HK-2 (cell line): ENCODE data around the gene GAPVD1.

Experiments
- DNase-seq: peaks from one replicate; pipeline ENCODE4 v3.0.0-alpha.2; 2018; ENCODE audit not compliant: unreplicated experiment

The GAPVD1 gene

DNA sequence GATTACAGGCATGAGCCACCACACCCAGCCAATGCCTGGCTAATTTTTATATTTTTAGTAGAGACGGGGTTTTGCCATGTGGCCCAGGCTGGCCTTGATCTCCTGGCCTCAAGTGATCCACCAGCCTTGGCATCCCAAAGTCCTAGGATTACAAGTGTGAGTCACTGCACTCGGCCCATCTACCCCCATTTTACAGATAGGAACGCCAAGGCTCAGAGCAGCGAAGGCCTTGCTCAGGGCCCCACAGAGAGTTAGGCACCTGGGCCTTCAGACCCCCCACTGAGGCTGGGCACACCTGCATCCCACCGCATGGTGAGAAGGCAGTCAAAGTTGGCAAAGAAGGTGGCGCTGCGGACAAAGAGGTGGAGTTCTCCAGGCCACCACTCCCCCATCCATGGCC is 143.1 kb downstream of the GAPVD1 start:
- DNase-seq: no peak

DNA sequence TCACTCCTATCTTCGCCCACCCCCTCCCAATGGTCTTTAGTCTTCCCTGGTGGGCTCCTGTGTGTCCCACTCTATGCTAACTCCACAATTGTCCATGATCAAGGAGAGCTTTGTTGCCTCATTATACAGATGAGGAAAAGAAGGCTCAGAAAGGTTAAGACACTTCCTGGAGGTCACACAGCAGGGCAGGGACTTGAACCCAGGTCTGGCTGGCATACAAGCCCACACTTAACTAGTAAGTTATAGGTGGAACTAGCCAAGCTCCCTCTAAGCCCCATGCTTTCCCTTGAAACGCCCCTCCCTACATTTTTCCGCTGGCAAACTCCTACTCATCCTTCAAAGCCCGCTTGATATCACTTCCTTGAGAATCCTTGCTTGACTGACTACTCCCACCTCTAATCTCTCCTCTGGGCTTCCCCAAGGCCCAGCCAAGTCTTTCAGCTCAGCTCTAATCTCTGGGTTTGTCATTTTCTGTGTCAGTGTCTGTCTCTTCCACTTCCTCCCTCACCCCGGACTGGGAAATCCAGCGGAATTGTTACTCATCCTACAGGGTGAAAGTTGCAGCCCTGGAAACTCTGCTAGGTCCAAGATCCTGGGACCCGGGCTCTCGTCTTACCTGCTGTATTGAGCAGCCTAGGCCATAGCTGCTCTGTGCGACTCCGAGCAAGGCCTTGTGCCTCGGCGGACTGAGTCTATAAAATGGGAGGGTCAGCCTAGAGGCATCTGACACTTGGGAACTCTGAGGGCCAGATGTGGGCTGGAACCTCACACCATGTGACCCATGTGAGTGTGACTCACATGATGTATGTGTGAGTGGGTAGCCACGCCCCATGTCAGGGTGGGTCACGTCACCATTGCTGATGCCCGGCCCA is 144.5 kb downstream of the GAPVD1 start:
- peak; percentile 32 for DNase-seq

DNA sequence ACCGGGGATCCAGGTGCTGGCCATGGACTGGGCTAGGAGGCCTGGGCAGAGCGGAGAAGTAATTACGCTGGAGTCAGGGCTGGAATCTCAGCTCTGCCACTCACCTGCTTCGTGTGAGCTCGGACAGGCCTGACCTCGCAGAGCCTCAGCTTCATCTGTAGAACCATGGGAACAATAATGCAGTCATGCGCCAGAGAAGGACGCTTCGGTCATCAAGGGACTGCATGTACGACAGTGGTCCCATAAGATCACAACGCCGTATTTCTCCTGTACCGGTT is 145.1 kb downstream of the GAPVD1 start:
- DNase-seq: no peak

DNA sequence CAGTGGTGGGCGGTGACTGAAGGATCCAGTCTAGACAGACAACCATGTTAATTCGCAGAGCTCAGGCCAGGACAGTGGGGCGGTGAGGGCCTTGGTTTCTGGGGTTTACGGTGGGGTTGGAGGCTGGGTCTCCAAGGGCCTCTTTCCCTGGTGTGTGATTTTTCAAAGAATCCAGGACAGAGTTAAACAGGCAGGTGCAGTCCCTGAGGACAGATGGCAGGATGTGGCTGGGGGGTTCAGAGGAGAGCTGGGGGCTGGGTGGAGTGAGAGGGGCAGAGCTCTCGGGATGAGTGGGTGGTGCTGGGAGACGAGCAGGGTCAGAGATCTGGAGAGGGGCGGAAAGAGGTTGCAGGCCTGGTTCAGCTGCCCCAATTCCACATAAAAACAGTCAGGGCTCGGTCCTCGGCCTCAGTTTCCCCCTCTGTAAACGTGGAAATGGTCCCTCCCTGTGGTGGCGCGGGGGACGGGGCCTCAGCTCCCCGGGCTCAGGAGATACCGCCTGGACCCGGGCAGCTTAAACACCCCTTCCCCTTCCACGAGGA is 145.9 kb downstream of the GAPVD1 start:
- no peak for DNase-seq

DNA sequence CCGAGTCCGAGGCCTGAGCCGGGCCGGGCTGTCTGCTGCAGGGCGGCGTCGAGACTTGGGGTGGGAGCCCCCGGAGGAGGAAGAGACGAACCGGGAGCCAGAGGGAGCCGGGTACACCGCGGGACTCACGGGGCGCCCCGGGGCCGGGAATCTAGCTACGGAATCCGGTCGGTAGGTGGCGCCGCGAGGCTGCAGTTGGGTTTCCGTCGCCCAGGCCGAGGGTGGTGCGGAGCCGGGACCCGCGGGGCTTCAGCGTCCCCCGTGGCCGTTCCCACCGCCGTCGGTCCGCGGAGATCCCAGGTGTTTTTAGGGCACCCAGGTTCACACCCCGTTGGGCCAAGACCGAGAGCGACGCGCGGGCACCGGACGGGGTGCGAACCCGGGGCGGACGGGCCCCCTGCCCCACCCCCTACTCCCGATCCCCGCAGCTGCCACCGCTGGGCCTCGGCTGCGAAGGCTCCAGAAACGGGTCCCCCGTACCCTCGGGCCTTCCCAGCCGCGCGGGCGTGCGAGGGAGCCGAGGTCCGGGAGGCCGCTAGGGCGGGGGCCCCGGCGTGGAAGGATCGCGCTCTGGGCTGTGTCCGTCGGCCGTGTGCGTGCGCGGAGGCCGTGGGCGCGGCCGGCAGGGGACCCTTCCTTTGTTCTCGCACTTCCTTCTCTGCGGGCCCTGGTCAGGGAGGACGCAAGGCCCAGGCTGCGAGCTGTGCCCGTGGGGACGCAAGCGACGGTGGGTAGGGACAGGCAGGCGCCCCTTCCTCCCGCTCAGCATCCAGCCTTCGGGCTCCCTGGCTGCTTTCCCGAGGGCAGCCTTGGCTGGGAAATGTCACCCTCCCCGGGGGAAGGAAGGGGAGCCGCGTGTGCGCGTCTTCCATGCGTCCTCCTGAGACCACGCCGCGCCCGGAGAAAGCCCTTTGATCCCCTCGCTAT is 146.6 kb downstream of the GAPVD1 start:
- peak; percentile 82 for DNase-seq

- no peak for DNase-seq
These were observed 147.6 kb downstream of the GAPVD1 start for GRCh38 chr9:125409217-125409636.

DNA sequence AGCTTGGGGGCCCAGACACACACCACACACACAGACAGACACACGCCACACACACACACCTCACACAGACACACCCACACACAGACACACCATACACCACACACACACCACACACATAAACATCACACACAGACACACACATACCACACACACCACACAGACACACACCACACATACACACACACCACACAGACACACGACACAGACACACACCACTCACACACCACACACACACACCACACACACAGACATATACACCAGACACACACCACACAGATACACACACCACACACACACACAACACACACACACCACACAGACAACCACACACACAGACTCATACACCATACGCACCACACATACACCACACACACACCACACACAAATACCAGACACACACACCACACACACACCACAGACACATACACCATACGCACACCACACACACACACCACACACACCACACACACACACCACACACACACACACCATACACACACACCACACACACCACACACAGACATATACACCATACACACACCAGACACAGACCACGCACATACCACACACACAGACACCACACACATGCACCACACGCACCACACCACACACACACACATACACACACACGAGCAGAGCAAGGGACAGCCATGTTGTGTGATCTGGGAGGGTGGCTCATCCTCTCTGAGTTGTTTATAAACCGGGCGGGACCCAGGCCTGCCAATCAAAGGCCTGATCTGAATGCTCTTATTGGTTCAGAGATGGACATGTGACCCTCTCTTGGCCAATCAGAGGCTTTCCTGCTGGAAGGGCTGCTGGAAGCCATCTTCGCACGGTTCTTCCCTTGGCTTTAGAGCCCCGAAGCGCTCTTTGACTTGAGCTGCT is 148.3 kb downstream of the GAPVD1 start:
- DNase-seq: peak; percentile 28

DNA sequence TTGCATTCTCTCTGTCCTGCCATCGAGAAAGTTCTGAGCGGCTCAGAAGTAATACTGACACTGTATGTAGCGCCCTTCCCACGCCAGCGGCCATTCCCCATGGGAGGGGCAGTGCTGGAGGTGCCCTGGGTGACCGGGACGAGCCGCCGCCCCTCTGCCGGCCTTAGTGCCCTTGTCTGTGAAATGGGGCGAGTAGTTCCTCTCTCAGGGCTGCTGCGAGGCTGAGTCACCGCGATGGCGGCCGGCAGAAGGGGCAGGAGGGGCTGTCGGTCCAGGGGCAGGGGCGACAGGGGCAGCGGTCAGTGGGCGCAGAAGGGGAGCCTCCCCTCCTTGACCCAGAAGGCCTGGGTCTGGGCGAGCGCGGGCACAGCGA is 148.9 kb downstream of the GAPVD1 start:
- no peak for DNase-seq

DNA sequence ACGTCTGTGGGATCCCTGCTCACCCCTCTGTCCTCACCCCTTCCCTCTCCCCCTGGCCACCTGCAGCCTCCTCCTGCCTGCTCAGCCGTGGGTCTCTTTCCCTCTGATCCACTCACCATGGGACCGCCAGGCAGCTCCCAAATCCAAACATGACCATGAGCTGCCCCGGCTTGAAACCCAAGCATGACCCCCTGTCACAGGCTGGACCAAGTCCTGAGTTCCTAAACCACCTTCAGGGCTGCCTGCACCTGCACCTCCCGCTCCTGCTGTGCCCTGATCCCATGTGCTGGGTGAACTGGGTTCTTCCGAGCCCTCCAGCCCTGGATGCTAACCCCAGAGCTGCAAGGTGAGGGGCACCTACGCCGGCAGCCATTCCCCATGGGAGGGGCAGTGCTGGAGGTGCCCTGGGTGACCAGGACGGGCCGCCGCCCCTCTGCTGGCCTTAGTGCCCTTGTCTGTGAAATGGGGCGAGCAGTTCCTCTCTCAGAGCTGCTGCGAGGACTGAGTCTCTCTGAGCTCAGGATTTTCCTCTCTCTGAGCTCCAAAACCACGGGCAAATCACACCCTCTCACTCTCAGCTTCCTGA is 149.6 kb downstream of the GAPVD1 start:
- DNase-seq: no peak

DNA sequence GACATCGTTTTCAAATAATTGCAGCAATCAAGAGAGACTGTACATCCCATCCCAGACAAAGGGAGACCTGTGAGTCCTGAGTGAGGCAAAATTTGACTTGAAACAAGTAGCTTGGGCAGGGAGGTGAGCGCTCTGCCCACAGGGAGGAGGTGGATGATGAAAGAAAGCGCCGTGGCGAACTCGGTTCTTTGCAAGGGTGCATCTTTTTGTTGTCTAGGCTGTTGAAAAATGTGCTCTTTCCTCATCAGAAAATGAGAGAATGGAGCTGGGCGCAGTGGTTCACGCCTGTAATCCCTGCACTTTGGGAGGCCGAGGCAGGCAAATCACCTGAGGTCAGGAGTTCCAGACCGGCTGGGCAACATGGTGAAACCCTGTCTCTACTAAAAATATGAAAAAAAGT is 150.5 kb downstream of the GAPVD1 start:
- no peak for DNase-seq

DNA sequence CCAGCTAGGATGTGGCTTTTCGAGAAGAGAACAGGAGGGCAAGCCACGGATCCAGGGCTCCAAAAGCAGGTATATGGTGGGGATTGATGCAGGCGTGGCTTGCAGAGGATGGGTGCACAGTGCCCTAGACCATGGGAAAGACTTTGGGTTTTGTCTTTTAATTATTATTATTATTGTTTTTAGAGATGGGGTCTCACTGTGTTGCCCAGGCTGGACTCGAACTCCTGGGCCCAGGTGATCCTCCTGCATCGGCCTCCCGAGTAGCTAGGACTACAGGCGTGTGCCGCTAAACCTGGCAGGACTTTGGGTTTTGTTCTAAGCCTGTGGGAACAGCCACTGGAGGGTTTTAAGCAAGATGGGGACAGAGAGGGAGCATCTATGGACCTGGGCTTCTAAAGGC is 152.0 kb downstream of the GAPVD1 start:
- no peak for DNase-seq

GRCh38 chr9:125415583-125416460 is 154.2 kb downstream of the GAPVD1 start:
- no peak for DNase-seq

DNA sequence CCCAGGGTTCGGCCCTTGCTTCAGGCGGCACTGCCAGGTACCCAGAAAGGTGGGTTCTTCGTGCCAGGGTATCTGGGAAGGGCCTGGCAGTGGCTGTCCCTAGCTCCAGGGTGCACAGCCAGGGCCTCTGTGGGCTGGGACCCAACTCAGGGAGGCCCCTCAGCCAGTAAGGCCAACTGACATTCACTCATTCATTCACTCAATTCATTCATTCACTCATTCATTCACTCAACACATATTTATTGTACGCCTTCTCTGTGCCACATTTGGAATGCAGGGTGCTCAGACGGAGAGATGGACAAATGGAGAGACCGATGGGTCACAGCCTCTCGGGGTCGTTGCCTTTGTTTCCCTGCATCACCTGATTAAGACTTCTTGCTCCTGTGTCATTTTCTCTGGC is 154.9 kb downstream of the GAPVD1 start:
- DNase-seq: no peak
